ENCODE results near the gene ZNF396.

The ZNF396 gene

GRCh38 chr18:35409911-35410310, 32.8 kb upstream of the ZNF396 start:
- H3K27me3 ChIP-seq (replicated peaks; ENCODE audit: control insufficient read depth, insufficient read depth, low read length, poor library complexity, severe bottlenecking), result no peaks in the 10 kb centered on the region
- no peaks in the 10 kb centered on the region for H3K4me1 ChIP-seq (ENCODE audit: control insufficient read depth, insufficient read depth, low read length, poor library complexity, severe bottlenecking)
- no peaks in the 10 kb centered on the region for H3K9me3 ChIP-seq (ENCODE audit: control insufficient read depth, low read length)
- H3K4me3 ChIP-seq (ENCODE audit: insufficient read depth, low read depth, low read length, poor library complexity, severe bottlenecking), result no peak overlapping the region
- no peak for DNase-seq
- no peaks in the 10 kb centered on the region for H3K36me3 ChIP-seq (ENCODE audit: control insufficient read depth, insufficient read depth, low read length)
- no peak overlapping the region for H3K27ac ChIP-seq (ENCODE audit: insufficient read depth, low read length, poor library complexity, severe bottlenecking)

GRCh38 chr18:35408843-35409261, 31.7 kb upstream of the ZNF396 start:
- Histone ChIP-seq H3K27ac (ENCODE audit: insufficient read depth, low read length, poor library complexity, severe bottlenecking) (no peak overlapping the region), H3K27me3 (replicated peaks; ENCODE audit: control insufficient read depth, insufficient read depth, low read length, poor library complexity, severe bottlenecking) (no peaks in the 10 kb centered on the region), H3K36me3 (ENCODE audit: control insufficient read depth, insufficient read depth, low read length) (no peaks in the 10 kb centered on the region), H3K9me3 (ENCODE audit: control insufficient read depth, low read length) (no peaks in the 10 kb centered on the region), H3K4me3 (ENCODE audit: insufficient read depth, low read depth, low read length, poor library complexity, severe bottlenecking) (no peak overlapping the region), H3K4me1 (ENCODE audit: control insufficient read depth, insufficient read depth, low read length, poor library complexity, severe bottlenecking) (no peaks in the 10 kb centered on the region)
- no peak for DNase-seq

GRCh38 chr18:35407871-35408481, 30.8 kb upstream of the ZNF396 start:
- Histone ChIP-seq H3K27me3 (replicated peaks; ENCODE audit: control insufficient read depth, insufficient read depth, low read length, poor library complexity, severe bottlenecking) (no peaks in the 10 kb centered on the region), H3K27ac (ENCODE audit: insufficient read depth, low read length, poor library complexity, severe bottlenecking) (no peak overlapping the region), H3K36me3 (ENCODE audit: control insufficient read depth, insufficient read depth, low read length) (no peaks in the 10 kb centered on the region), H3K4me1 (ENCODE audit: control insufficient read depth, insufficient read depth, low read length, poor library complexity, severe bottlenecking) (no peaks in the 10 kb centered on the region), H3K9me3 (ENCODE audit: control insufficient read depth, low read length) (no peaks in the 10 kb centered on the region), H3K4me3 (ENCODE audit: insufficient read depth, low read depth, low read length, poor library complexity, severe bottlenecking) (no peak overlapping the region)
- peak in 1 of 3 donors; percentile 7 for DNase-seq

DNA sequence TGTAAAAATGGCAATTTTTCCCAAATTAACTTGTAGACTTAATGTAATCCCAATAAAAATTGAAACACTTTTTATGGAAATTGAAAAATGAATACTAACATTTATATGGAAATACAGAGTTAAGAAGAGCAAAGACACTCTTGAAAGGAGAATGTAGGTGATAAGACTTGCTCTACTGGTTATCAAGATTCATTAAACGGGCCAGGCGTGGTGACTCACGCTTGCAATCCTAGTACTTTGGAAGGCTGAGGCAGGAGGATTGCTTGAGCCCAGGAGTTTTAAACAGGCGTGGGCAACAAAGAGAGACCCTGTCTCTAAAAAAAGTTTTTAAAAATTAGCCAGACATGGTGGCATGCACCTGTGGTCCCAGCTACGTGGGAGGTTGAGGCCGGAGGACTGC, 29.5 kb upstream of the ZNF396 start:
- no peaks in the 10 kb centered on the region for H3K36me3 ChIP-seq (ENCODE audit: control insufficient read depth, insufficient read depth, low read length)
- no peak for DNase-seq
- no peak overlapping the region for H3K4me3 ChIP-seq (ENCODE audit: insufficient read depth, low read depth, low read length, poor library complexity, severe bottlenecking)
- H3K27ac ChIP-seq (ENCODE audit: insufficient read depth, low read length, poor library complexity, severe bottlenecking), result no peak overlapping the region
- H3K27me3 ChIP-seq (replicated peaks; ENCODE audit: control insufficient read depth, insufficient read depth, low read length, poor library complexity, severe bottlenecking), result no peaks in the 10 kb centered on the region
- H3K9me3 ChIP-seq (ENCODE audit: control insufficient read depth, low read length), result no peaks in the 10 kb centered on the region
- no peaks in the 10 kb centered on the region for H3K4me1 ChIP-seq (ENCODE audit: control insufficient read depth, insufficient read depth, low read length, poor library complexity, severe bottlenecking)

GRCh38 chr18:35397976-35398375, 20.8 kb upstream of the ZNF396 start:
- H3K9me3 ChIP-seq (ENCODE audit: control insufficient read depth, low read length), result no peaks in the 10 kb centered on the region
- peaks cover 5% of the 10 kb centered on the region for H3K27me3 ChIP-seq (replicated peaks; ENCODE audit: control insufficient read depth, insufficient read depth, low read length, poor library complexity, severe bottlenecking)
- H3K36me3 ChIP-seq (ENCODE audit: control insufficient read depth, insufficient read depth, low read length), result no peaks in the 10 kb centered on the region
- no peak for DNase-seq
- no peak overlapping the region for H3K4me3 ChIP-seq (ENCODE audit: insufficient read depth, low read depth, low read length, poor library complexity, severe bottlenecking)
- H3K4me1 ChIP-seq (ENCODE audit: control insufficient read depth, insufficient read depth, low read length, poor library complexity, severe bottlenecking), result no peaks in the 10 kb centered on the region
- H3K27ac ChIP-seq (ENCODE audit: insufficient read depth, low read length, poor library complexity, severe bottlenecking), result no peak overlapping the region

GRCh38 chr18:35393716-35394115, 16.6 kb upstream of the ZNF396 start:
- H3K9me3 ChIP-seq (ENCODE audit: control insufficient read depth, low read length), result no peaks in the 10 kb centered on the region
- H3K36me3 ChIP-seq (ENCODE audit: control insufficient read depth, insufficient read depth, low read length), result no peaks in the 10 kb centered on the region
- peaks cover 5% of the 10 kb centered on the region for H3K27me3 ChIP-seq (replicated peaks; ENCODE audit: control insufficient read depth, insufficient read depth, low read length, poor library complexity, severe bottlenecking)
- no peak overlapping the region for H3K27ac ChIP-seq (ENCODE audit: insufficient read depth, low read length, poor library complexity, severe bottlenecking)
- no peaks in the 10 kb centered on the region for H3K4me1 ChIP-seq (ENCODE audit: control insufficient read depth, insufficient read depth, low read length, poor library complexity, severe bottlenecking)
- H3K4me3 ChIP-seq (ENCODE audit: insufficient read depth, low read depth, low read length, poor library complexity, severe bottlenecking), result no peak overlapping the region
- no peak for DNase-seq

DNA sequence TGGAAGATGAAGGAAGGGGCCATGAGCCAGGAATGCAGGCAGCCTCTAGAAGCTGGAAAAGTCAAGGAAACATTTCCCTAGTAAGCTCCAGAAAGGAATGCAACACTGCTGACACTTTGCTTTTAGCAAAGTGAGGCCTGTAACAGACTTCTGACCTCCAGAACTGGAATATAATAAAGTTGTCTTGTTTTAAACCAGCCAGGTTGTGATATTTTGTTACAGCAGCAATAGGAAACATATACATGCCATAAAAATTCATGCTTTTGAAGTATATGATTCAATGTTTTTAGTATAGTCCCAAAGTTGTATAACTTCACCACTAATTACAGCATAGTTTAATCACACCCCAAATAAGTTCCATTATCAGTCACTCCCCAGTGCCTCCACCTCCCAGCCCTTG, 15.2 kb upstream of the ZNF396 start:
- Histone ChIP-seq H3K4me1 (ENCODE audit: control insufficient read depth, insufficient read depth, low read length, poor library complexity, severe bottlenecking) (no peaks in the 10 kb centered on the region), H3K9me3 (ENCODE audit: control insufficient read depth, low read length) (no peaks in the 10 kb centered on the region), H3K36me3 (ENCODE audit: control insufficient read depth, insufficient read depth, low read length) (no peaks in the 10 kb centered on the region), H3K27me3 (replicated peaks; ENCODE audit: control insufficient read depth, insufficient read depth, low read length, poor library complexity, severe bottlenecking) (peaks cover 5% of the 10 kb centered on the region), H3K4me3 (ENCODE audit: insufficient read depth, low read depth, low read length, poor library complexity, severe bottlenecking) (no peak overlapping the region), H3K27ac (ENCODE audit: insufficient read depth, low read length, poor library complexity, severe bottlenecking) (no peak overlapping the region)
- no peak for DNase-seq

DNA sequence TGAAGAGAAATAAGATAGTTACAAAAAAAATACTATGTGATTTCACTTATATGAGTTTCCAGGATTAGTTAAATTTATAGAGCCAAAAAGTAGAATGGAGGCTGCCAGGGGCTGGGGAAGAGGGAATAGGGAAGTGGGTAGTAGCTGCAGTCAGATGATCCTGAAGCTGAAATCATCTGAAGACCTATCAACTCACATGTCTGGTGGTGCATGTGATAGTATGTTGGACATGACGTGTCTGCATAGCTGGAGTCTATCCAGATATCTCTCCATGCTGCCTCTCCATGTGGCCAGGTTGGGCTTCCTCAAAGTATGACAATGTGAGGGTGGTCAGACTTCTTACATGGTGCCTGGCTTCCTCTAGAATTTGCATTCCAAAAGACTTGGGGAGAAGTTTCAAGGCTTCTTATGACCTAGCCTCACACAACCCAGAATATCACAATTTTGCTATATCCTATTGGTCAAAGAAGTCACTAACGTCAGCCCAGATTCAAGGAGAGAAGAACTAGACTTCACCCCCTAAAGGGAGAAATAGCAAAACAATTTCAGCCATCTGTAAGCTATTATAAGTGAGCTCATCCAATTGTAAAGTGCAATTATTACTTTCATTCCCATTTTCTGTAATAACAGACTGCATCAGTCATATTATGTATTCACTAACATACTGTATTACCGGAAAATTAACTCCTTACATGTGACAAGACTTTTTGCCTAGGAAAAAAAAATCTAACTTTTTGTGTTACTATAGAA, 14.0 kb upstream of the ZNF396 start:
- Histone ChIP-seq H3K9me3 (ENCODE audit: control insufficient read depth, low read length) (no peaks in the 10 kb centered on the region), H3K4me3 (ENCODE audit: insufficient read depth, low read depth, low read length, poor library complexity, severe bottlenecking) (no peak overlapping the region), H3K36me3 (ENCODE audit: control insufficient read depth, insufficient read depth, low read length) (no peaks in the 10 kb centered on the region), H3K27me3 (replicated peaks; ENCODE audit: control insufficient read depth, insufficient read depth, low read length, poor library complexity, severe bottlenecking) (no peaks in the 10 kb centered on the region), H3K27ac (ENCODE audit: insufficient read depth, low read length, poor library complexity, severe bottlenecking) (no peak overlapping the region), H3K4me1 (ENCODE audit: control insufficient read depth, insufficient read depth, low read length, poor library complexity, severe bottlenecking) (no peaks in the 10 kb centered on the region)
- DNase-seq, result no peak

GRCh38 chr18:35389095-35389618, 12.0 kb upstream of the ZNF396 start:
- Histone ChIP-seq H3K4me1 (ENCODE audit: control insufficient read depth, insufficient read depth, low read length, poor library complexity, severe bottlenecking) (no peaks in the 10 kb centered on the region), H3K27ac (ENCODE audit: insufficient read depth, low read length, poor library complexity, severe bottlenecking) (no peak overlapping the region), H3K9me3 (ENCODE audit: control insufficient read depth, low read length) (no peaks in the 10 kb centered on the region), H3K27me3 (replicated peaks; ENCODE audit: control insufficient read depth, insufficient read depth, low read length, poor library complexity, severe bottlenecking) (no peaks in the 10 kb centered on the region), H3K36me3 (ENCODE audit: control insufficient read depth, insufficient read depth, low read length) (no peaks in the 10 kb centered on the region), H3K4me3 (ENCODE audit: insufficient read depth, low read depth, low read length, poor library complexity, severe bottlenecking) (no peak overlapping the region)
- no peak for DNase-seq

GRCh38 chr18:35387152-35387571, 10.0 kb upstream of the ZNF396 start:
- H3K27me3 ChIP-seq (replicated peaks; ENCODE audit: control insufficient read depth, insufficient read depth, low read length, poor library complexity, severe bottlenecking), result no peaks in the 10 kb centered on the region
- H3K4me3 ChIP-seq (ENCODE audit: insufficient read depth, low read depth, low read length, poor library complexity, severe bottlenecking), result no peak overlapping the region
- DNase-seq, result no peak
- H3K4me1 ChIP-seq (ENCODE audit: control insufficient read depth, insufficient read depth, low read length, poor library complexity, severe bottlenecking), result no peaks in the 10 kb centered on the region
- no peaks in the 10 kb centered on the region for H3K9me3 ChIP-seq (ENCODE audit: control insufficient read depth, low read length)
- no peaks in the 10 kb centered on the region for H3K36me3 ChIP-seq (ENCODE audit: control insufficient read depth, insufficient read depth, low read length)
- H3K27ac ChIP-seq (ENCODE audit: insufficient read depth, low read length, poor library complexity, severe bottlenecking), result no peak overlapping the region

Data from effector memory CD4-positive, alpha-beta T cell (primary cell).